HEK293 (cell line): ENCODE measurements around the gene NAALADL2.

Experiments
- CTCF ChIP-seq: fragments of 450-650 bp; formaldehyde crosslinking; IDR thresholded peaks from 2 replicates; pipeline ENCODE4 v1.5.1; 2016; ENCODE audit warnings: missing biosample characterization, missing genetic modification characterization
- KLF16 ChIP-seq: fragments of 450-650 bp; formaldehyde crosslinking; IDR thresholded peaks from 2 replicates; pipeline ENCODE4 v1.5.1; 2017; ENCODE audit warnings: missing biosample characterization, missing genetic modification characterization
- SCRT2 ChIP-seq: fragments of 450-650 bp; formaldehyde crosslinking; IDR thresholded peaks from 2 replicates; pipeline ENCODE4 v1.5.1; 2016; ENCODE audit warnings: missing biosample characterization, missing genetic modification characterization
- TCF7L2 ChIP-seq: IDR thresholded peaks from 2 replicates; pipeline ENCODE4 v1.6.1; 2011; ENCODE audit warnings: low read depth, mild to moderate bottlenecking, inconsistent platforms, low read length, moderate library complexity, borderline replicate concordance
- ZNF19 ChIP-seq: fragments of 450-650 bp; formaldehyde crosslinking; IDR thresholded peaks from 2 replicates; pipeline ENCODE4; 2016; ENCODE audit warnings: missing biosample characterization, missing genetic modification characterization, low read depth
- ZNF354C ChIP-seq: fragments of 450-650 bp; formaldehyde crosslinking; IDR thresholded peaks from 2 replicates; pipeline ENCODE4 v1.5.1; 2016; ENCODE audit warnings: missing biosample characterization, missing genetic modification characterization, low read depth, borderline replicate concordance
- ZNF449 ChIP-seq: fragments of 450-650 bp; formaldehyde crosslinking; IDR thresholded peaks from 2 replicates; pipeline ENCODE4 v1.5.1; 2017; ENCODE audit warnings: missing biosample characterization, mild to moderate bottlenecking, missing genetic modification characterization, moderate library complexity
- ZNF561 ChIP-seq: fragments of 450-650 bp; IDR thresholded peaks from 2 replicates; pipeline ENCODE4 v1.5.1; 2018; ENCODE audit warnings: missing biosample characterization, missing genetic modification characterization, borderline replicate concordance

GRCh38 chr3:174957081-174957480 lies 97.9 kb downstream of the NAALADL2 start:
- TF ChIP-seq KLF16 (tag by site-specific recombination) (no peak), SCRT2 (tag by site-specific recombination) (no peak), ZNF449 (tag by site-specific recombination) (no peak), ZNF561 (tag by site-specific recombination) (no peak), ZNF19 (tag by site-specific recombination) (no peak), CTCF (tag by site-specific recombination) (no peak), ZNF354C (tag by site-specific recombination) (no peak), TCF7L2 (no peak)
